HepG2 (cell line): ENCODE data around the gene MYOM1. TPM values are rescaled to one million over a fixed set of nuclear protein-coding genes. Genes with fewer than 3 reads are reported as not detected.

Experiments used
- ARNT2 ChIP-seq: sonication (generic); formaldehyde crosslinking; IDR thresholded peaks from 2 replicates; pipeline ENCODE4 v1.8.0; 2022; ENCODE audit warnings: mild to moderate bottlenecking, low read depth, missing genetic modification reagents, moderate library complexity
- CBX2 ChIP-seq, 2 experiments: fragments of 200-600 bp in 1 of 2; sonication (generic); formaldehyde crosslinking in 1 of 2; IDR thresholded peaks; 2 replicates each; pipeline versions ENCODE4 v1.7.0 to v1.8.1; 2018 to 2022; ENCODE audit warnings: low read depth in 2 of 2, low read length in 1 of 2, mild to moderate bottlenecking in 1 of 2, missing genetic modification reagents in 1 of 2
- GATAD1 ChIP-seq: IDR thresholded peaks from 2 replicates; pipeline ENCODE4 v1.6.1; 2016; ENCODE audit warnings: missing genetic modification reagents, missing compliant biosample characterization
- HES4 ChIP-seq: sonication (generic); formaldehyde crosslinking; IDR thresholded peaks from 2 replicates; pipeline ENCODE4 v1.9.0; 2021; ENCODE audit warnings: mild to moderate bottlenecking, missing genetic modification reagents, borderline replicate concordance
- HMG20B ChIP-seq: conservative IDR thresholded peaks from 2 replicates; pipeline ENCODE4 v1.6.1; 2016; ENCODE audit warnings: missing genetic modification reagents, missing compliant biosample characterization
- NFE2L2 ChIP-seq: fragments of 150-350 bp; IDR thresholded peaks from 2 replicates; pipeline ENCODE4 v1.6.1; 2014; ENCODE audit warnings: low read length
- PAF1 ChIP-seq: IDR thresholded peaks from 2 replicates; pipeline ENCODE4 v1.6.1; 2016; ENCODE audit warnings: missing genetic modification reagents, missing compliant biosample characterization
- RORA ChIP-seq: sonication (generic); formaldehyde crosslinking; IDR thresholded peaks from 2 replicates; pipeline ENCODE4 v1.5.0; 2020; ENCODE audit warnings: mild to moderate bottlenecking, missing genetic modification reagents, moderate library complexity
- SALL1 ChIP-seq: sonication (generic); formaldehyde crosslinking; IDR thresholded peaks from 2 replicates; pipeline ENCODE4 v1.8.0; 2022; ENCODE audit warnings: mild to moderate bottlenecking, missing genetic modification reagents
- SOX5 ChIP-seq: IDR thresholded peaks from 2 replicates; pipeline ENCODE4 v1.6.1; 2016; ENCODE audit warnings: borderline replicate concordance
- TBP ChIP-seq: sonication (generic); formaldehyde crosslinking; IDR thresholded peaks from 2 replicates; pipeline ENCODE4 v1.5.0; 2020; ENCODE audit warnings: missing genetic modification reagents
- ZFX ChIP-seq: sonication (generic); formaldehyde crosslinking; IDR thresholded peaks from 2 replicates; pipeline ENCODE4 v1.4.0; 2020; ENCODE audit warnings: mild to moderate bottlenecking, low read depth, missing genetic modification reagents, moderate library complexity
- ZKSCAN1 ChIP-seq: fragments of 150-350 bp; IDR thresholded peaks from 2 replicates; pipeline ENCODE4 v1.6.1; 2014; ENCODE audit warnings: low read length
- ZNF343 ChIP-seq: sonication (generic); formaldehyde crosslinking; IDR thresholded peaks from 2 replicates; pipeline ENCODE4 v1.4.0; 2020; ENCODE audit warnings: mild to moderate bottlenecking, missing genetic modification reagents
- polyA plus RNA-seq, 8 experiments: library from polyadenylated mRNA; depleted of rRNA in 3 of 8; stranded (reverse) in 7 of 8; unstranded in 1 of 8; fragments of >200 nt; fragmentation: Illumina TruSeq in 4 of 8; extraction: Trizol in 4 of 8; gene quantifications; 2 replicates each; pipeline versions ENCODE4 v1.2.1 to v1.2.3, GENCODE V29; 2011 to 2016; ENCODE audit warnings: low read depth in 4 of 8, missing spikeins in 1 of 8, mixed read lengths in 1 of 8; ENCODE audit not compliant: insufficient read depth in 1 of 8
- total RNA-seq, 5 experiments: library from RNA; depleted of rRNA; stranded (reverse); fragments of >200 nt; fragmentation: Illumina TruSeq; extraction: Trizol; gene quantifications; 2 replicates each; pipeline ENCODE4 v1.2.3, GENCODE V29; 2016; ENCODE audit warnings: low read depth in 1 of 5
- TF ChIP-seq, protein P1 (sequence below): sonication (generic); formaldehyde crosslinking; IDR thresholded peaks from one replicate; pipeline ENCODE4 v1.5.1; 2020; ENCODE audit warnings: mild to moderate bottlenecking, missing genetic modification reagents; ENCODE audit errors: not compliant biosample characterization
- TF ChIP-seq, protein P2 (sequence below): sonication (generic); formaldehyde crosslinking; IDR thresholded peaks from 2 replicates; pipeline ENCODE4 v1.4.0; 2020; ENCODE audit warnings: mild to moderate bottlenecking, missing genetic modification reagents, borderline replicate concordance
- TF ChIP-seq, protein P3 (sequence below): sonication (generic); formaldehyde crosslinking; conservative IDR thresholded peaks from 2 replicates; pipeline ENCODE4 v1.8.0; 2022; ENCODE audit warnings: mild to moderate bottlenecking, moderate library complexity, missing genetic modification reagents
- TF ChIP-seq, protein P4 (sequence below): sonication (generic); formaldehyde crosslinking; IDR thresholded peaks from 2 replicates; pipeline ENCODE4 v1.5.1; 2020; ENCODE audit warnings: missing genetic modification reagents, mild to moderate bottlenecking, borderline replicate concordance

Gene MYOM1
- total and polyA plus RNA-seq, 2 of the 13 experiments (the other 11 are each of a cell fraction or from before 2014, with no cell fraction given): 0.46 to 0.98 TPM

DNA sequence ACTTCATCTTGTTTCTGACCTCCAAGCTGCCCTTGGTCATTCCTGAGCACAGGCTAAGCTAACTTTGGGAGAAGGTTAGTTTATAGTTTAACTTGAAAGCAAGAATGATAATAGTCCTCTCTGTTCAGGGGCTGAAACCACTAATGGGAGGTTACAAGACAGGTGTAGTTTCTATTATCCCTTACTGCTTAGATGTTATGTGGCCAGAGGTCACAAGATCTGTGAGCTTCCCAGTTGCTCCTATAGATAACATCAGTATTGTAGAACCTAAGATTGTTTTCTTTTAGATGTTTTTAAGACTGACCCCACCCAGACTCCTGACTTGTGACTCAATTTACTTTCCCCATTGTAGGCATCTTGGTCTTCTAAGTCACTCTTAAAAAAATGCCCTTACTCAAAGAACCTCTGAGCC, 112.0 kb downstream of the MYOM1 start (continued):
- TF ChIP-seq, protein P1, sequence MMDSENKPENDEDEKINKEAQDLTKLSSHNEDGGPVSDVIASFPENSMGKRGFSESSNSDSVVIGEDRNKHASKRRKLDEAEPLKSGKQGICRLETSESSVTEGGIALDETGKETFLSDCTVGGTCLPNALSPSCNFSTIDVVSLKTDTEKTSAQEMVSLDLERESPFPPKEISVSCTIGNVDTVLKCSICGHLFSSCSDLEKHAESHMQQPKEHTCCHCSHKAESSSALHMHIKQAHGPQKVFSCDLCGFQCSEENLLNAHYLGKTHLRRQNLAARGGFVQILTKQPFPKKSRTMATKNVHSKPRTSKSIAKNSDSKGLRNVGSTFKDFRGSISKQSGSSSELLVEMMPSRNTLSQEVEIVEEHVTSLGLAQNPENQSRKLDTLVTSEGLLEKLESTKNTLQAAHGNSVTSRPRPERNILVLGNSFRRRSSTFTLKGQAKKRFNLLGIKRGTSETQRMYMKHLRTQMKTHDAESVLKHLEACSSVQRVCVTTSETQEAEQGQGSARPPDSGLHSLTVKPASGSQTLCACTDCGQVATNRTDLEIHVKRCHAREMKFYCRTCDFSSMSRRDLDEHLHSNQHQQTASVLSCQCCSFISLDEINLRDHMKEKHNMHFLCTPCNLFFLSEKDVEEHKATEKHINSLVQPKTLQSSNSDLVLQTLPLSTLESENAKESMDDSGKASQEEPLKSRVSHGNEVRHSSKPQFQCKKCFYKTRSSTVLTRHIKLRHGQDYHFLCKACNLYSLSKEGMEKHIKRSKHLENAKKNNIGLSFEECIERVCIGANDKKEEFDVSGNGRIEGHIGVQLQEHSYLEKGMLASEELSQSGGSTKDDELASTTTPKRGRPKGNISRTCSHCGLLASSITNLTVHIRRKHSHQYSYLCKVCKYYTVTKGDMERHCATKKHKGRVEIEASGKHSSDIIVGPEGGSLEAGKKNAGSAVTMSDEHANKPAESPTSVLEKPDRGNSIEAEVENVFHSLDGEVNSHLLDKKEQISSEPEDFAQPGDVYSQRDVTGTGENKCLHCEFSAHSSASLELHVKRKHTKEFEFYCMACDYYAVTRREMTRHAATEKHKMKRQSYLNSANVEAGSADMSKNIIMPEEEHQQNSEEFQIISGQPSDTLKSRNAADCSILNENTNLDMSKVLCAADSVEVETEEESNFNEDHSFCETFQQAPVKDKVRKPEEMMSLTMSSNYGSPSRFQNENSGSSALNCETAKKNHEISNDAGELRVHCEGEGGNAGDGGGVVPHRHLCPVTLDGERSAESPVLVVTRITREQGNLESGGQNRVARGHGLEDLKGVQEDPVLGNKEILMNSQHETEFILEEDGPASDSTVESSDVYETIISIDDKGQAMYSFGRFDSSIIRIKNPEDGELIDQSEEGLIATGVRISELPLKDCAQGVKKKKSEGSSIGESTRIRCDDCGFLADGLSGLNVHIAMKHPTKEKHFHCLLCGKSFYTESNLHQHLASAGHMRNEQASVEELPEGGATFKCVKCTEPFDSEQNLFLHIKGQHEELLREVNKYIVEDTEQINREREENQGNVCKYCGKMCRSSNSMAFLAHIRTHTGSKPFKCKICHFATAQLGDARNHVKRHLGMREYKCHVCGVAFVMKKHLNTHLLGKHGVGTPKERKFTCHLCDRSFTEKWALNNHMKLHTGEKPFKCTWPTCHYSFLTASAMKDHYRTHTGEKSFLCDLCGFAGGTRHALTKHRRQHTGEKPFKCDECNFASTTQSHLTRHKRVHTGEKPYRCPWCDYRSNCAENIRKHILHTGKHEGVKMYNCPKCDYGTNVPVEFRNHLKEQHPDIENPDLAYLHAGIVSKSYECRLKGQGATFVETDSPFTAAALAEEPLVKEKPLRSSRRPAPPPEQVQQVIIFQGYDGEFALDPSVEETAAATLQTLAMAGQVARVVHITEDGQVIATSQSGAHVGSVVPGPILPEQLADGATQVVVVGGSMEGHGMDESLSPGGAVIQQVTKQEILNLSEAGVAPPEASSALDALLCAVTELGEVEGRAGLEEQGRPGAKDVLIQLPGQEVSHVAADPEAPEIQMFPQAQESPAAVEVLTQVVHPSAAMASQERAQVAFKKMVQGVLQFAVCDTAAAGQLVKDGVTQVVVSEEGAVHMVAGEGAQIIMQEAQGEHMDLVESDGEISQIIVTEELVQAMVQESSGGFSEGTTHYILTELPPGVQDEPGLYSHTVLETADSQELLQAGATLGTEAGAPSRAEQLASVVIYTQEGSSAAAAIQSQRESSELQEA (CRISPR knock-in tag): no peak
- TF ChIP-seq TBP (CRISPR knock-in tag) (no peak), SALL1 (peak; percentile 17; the same call in 1 of the 2 replicates), ZKSCAN1 (no peak), NFE2L2 (no peak), HMG20B (no peak), PAF1 (CRISPR knock-in tag) (no peak), CBX2 (IDR thresholded peaks at IDR 0.05; ENCODE audit: low read depth, low read length) (no peak), CBX2 (CRISPR knock-in tag; IDR thresholded peaks at IDR 0.05; ENCODE audit: low read depth) (no peak), SOX5 (CRISPR knock-in tag) (peak; percentile 70; the same call in 1 of the 2 replicates), RORA (no peak), GATAD1 (CRISPR knock-in tag) (no peak), ARNT2 (CRISPR knock-in tag) (no peak), HES4 (no peak), ZNF343 (CRISPR knock-in tag) (no peak), ZFX (no peak)
- TF ChIP-seq, protein P2, sequence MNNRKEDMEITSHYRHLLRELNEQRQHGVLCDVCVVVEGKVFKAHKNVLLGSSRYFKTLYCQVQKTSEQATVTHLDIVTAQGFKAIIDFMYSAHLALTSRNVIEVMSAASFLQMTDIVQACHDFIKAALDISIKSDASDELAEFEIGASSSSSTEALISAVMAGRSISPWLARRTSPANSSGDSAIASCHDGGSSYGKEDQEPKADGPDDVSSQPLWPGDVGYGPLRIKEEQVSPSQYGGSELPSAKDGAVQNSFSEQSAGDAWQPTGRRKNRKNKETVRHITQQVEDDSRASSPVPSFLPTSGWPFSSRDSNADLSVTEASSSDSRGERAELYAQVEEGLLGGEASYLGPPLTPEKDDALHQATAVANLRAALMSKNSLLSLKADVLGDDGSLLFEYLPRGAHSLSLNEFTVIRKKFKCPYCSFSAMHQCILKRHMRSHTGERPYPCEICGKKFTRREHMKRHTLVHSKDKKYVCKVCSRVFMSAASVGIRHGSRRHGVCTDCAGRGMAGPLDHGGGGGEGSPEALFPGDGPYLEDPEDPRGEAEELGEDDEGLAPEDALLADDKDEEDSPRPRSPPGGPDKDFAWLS: no peak
- TF ChIP-seq, protein P3, sequence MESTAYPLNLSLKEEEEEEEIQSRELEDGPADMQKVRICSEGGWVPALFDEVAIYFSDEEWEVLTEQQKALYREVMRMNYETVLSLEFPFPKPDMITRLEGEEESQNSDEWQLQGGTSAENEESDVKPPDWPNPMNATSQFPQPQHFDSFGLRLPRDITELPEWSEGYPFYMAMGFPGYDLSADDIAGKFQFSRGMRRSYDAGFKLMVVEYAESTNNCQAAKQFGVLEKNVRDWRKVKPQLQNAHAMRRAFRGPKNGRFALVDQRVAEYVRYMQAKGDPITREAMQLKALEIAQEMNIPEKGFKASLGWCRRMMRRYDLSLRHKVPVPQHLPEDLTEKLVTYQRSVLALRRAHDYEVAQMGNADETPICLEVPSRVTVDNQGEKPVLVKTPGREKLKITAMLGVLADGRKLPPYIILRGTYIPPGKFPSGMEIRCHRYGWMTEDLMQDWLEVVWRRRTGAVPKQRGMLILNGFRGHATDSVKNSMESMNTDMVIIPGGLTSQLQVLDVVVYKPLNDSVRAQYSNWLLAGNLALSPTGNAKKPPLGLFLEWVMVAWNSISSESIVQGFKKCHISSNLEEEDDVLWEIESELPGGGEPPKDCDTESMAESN (CRISPR knock-in tag): no peak
- TF ChIP-seq, protein P4, sequence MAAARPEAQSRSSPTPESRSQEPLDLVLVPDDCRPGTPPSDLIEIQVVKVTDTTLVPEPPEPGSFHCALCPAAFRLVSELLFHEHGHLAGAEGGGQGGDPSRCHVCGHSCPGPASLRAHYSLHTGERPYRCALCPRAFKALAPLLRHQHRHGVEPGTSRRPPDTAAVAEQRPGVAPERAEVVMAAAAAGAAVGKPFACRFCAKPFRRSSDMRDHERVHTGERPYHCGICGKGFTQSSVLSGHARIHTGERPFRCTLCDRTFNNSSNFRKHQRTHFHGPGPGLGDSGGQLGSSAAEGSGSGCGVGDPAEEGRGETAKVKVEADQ (CRISPR knock-in tag): no peak
